ENCODE results near the gene RXFP4.
A peak's percentile ranks its signal among the peaks of the same experiment; 100 is the strongest.

RXFP4 gene

GRCh38 chr1:155931332-155932038 is 10.0 kb upstream of the RXFP4 start:
- peak; percentile 61 for DNase-seq (ENCODE audit: low spot score)

GRCh38 chr1:155932081-155932480 is 9.4 kb upstream of the RXFP4 start:
- peak; percentile 67 for DNase-seq (ENCODE audit: low spot score)

DNA sequence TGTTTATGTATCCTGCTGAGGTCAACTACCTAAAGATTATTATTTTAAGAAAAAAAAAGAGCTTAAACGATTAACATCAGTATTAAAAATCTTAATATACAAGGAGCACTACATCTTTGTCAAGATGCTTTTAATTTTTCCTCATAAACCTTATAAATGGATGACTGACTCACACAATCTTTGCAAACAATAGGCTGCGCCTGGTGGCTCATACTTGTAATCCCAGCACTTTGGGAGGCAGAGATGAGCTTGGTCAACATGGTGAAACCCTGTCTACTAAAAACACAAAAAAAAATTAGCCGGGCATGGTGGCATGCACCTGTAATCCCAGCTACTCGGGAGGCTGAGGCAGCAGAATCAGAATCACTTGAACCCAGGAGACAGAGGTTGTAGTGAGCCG is 9.0 kb upstream of the RXFP4 start:
- DNase-seq (ENCODE audit: low spot score), result no peak

DNA sequence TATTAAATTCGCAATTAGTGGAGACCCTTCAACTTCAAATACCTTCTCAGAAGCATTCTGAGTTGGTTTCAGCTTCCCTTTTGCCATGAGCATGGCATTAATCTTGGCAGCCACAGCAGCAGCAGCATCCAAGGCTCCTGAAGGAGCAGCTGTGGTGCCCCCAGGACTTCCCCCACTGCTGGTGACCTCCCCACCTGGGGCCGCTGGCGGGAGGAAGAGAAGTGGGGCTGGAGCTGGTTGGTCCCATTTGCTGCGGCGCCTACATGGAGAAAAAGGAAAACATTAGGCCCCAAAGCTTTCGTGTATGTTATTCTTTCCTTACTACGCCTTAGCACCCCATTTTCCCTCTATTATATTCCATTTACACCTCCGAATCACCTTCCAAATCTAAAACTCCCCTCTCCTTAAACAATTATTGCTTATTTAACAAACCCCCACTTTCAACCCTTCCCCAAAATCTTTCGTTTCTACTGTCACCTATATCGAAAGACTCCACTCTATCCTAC is 7.8 kb upstream of the RXFP4 start:
- no peak for DNase-seq (ENCODE audit: low spot score)

DNA sequence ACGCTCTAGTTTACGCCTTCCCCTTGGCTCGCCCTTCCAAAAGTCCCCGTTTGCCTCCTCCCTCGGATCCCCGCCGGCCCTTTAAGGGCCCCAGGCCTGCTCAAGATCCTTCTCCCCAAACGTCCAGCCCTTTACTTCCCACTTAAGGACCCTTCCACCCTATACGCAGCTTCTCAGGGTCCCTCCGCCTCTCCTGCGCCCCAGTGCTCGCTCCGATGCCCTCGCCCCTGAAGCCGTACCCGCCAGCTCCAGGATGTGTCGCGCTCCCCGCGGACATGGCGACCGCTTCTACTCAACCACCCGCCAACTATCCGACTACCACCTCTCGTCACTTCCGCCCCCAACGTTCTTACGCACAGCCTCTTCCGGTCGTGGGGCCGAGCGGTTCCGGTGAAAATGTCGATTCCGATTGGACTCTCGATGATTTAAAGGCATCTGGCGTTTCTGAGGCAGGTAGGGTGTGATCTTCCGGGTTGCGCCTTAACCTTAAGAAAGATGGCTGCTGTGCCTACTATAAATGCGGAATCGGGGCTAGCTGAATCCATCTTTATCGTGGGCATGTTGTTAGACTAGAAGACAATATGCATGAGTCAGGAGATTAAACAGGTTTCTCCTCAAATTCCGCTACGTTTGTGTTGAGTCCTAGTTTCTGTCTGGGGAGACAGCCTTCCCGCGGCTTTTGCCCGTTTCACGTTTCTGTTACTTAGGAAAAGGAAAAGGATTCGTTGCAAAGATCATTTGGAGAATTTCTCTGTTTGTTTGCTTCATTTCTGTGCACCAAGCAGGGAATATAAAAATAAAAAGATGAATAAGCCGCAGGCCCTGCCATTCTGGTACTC is 7.1 kb upstream of the RXFP4 start, which contains the start of gene KHDC4:
KHDC4 (minus strand) TSS at position 317 of the 839 bp plus-strand sequence; CDS start at position 277, 40 bp downstream.
- DNase-seq (ENCODE audit: low spot score), result peak; percentile 99

- DNase-seq (ENCODE audit: low spot score), result no peak
Observed at GRCh38 chr1:155934936-155935590, 6.4 kb upstream of the RXFP4 start.

GRCh38 chr1:155938220-155938627 is 3.2 kb upstream of the RXFP4 start:
- DNase-seq (ENCODE audit: low spot score), result peak; percentile 50

GRCh38 chr1:155940482-155940992 is 901 bp upstream of the RXFP4 start:
- DNase-seq (ENCODE audit: low spot score), result peak; percentile 82

GRCh38 chr1:155941845-155942531 is 550 bp downstream of the RXFP4 start:
- DNase-seq (ENCODE audit: low spot score), result no peak

- no peak for DNase-seq (ENCODE audit: low spot score)
Observed at GRCh38 chr1:155942578-155943141, 1.2 kb downstream of the RXFP4 start.

- no peak for DNase-seq (ENCODE audit: low spot score)
Observed at GRCh38 chr1:155944444-155944799, 3.0 kb downstream of the RXFP4 start.

GRCh38 chr1:155946633-155947219 is 5.3 kb downstream of the RXFP4 start:
- DNase-seq (ENCODE audit: low spot score), result no peak

GRCh38 chr1:155947292-155947691 is 5.9 kb downstream of the RXFP4 start:
- DNase-seq (ENCODE audit: low spot score), result no peak

DNA sequence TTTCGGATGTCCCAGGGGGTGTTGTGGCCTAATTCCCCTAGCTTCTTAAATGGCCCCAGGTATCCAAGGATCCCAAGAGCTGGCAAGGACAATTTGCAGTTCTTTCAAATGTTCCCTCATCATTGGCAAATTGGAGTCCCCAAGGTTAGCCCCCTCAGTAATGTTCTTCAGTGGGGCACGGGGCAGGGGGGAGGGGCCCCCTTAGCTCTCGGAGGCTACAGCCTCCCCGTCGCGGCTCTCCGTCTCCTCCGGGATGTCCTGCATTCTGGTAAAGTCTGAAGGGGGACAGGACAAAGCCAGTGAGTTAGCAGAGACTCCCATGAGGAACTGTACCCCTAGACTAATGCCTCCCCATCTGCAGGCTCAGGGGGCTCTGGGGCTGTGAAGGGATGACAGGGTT is 6.3 kb downstream of the RXFP4 start:
- no peak for DNase-seq (ENCODE audit: low spot score)

DNA sequence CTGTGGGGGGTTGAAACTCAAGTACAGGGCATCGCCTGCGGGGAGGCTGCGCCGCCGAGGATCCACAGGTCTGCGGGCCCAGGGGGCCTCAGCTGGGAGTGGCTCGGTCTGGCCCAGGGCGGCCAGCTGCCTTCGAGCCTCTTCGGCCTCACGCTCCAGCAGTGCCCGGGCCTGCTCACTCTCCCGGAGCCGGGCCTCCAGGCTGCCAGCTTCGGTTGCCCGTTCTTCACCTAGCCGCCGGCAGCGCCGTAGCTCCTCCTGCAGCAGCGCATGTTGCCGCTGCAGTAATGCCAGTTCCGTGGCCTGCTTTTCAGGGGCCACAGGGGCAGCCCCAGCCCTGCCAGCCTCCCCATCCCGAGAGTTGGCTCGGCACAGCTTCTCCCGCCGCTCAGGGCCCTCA is 9.4 kb downstream of the RXFP4 start:
- no peak for DNase-seq (ENCODE audit: low spot score)

DNA sequence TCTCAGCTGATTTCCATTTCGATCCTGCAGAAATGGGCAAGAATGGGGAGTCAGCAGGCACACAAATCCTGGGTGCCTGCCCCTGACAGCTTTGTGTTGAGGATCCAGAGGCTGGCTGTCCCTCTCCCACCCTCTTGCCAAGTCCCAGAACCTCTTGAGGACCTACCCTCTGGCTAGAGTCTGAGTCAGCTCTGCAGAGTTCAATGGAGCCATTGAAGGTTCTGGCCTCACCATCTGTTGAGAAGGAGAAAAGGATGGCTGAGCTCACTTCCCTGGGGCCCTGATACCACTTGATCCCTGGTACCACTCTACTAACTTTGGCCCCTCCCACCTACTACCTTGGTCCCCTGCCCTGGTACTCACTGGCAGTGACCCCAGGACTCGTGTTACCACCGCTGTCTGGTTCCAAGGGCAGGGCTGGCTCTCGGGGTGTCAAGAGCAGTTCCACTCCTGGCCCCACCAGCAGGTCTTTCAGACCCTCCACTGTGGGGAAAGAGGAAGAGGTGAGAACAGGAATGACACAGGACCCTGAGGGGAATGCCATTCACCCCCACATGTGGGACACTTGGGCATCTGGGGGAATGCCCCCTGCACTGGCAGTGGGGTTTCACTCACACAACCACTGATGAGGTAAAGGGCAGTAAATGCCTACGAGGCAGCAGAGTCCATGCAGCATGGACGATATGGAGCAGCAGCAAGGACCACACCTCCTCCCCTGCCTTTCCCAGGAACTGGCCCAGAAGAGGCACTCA is 10.5 kb downstream of the RXFP4 start:
- no peak for DNase-seq (ENCODE audit: low spot score)

GRCh38 chr1:155952505-155952890 is 11.1 kb downstream of the RXFP4 start:
- no peak for DNase-seq (ENCODE audit: low spot score)

DNA sequence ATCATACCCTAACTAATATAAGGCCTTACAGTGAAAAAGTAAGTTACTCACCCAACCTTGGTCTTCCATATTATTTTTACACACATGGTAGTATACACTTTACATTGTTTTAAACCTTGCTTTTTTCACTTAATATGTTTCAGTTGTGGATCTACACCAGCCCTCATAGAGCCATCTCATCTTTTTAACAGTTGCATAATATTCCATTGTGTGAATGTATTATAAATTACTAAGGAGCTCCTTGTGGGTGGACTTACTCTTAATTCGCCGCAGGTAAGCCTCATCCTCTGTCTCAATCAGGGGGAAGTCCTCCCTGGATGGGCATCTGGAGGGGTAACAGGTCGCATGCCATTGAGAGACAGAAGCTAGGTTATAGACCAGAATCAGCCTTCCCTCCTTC is 13.2 kb downstream of the RXFP4 start:
- DNase-seq (ENCODE audit: low spot score), result no peak

- DNase-seq (ENCODE audit: low spot score), result no peak
Observed at GRCh38 chr1:155957411-155957915, 16.0 kb downstream of the RXFP4 start.

- no peak for DNase-seq (ENCODE audit: low spot score)
Observed at GRCh38 chr1:155960081-155960745, 18.8 kb downstream of the RXFP4 start.

Data from LoVo (cell line).